ENCODE measurements around the gene GPSM3.

GPSM3 gene

DNA sequence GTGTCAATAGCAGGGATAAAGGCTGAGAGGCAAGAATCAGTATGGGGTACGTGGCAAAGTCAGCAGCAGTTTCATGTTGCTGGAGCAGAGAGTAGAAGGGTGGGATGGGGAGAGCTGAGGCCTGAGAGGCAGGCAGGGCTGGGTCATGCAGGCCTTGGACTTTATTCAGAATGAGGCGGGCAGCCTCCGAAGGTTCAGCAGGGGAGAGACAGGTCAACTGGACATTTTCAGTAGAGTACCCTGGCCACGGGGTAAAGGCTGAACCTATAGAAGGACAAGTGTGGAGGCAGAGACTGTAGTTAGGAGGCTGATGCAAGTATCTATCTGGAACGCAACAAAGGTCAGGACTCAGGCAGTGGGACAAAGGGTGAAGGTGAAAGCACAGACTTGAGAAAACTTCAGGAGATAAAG lies 17.8 kb upstream of the GPSM3 start:
- no peak for DNase-seq (ENCODE audit: extremely low read depth, insufficient read length)
- TF ChIP-seq, protein P1, sequence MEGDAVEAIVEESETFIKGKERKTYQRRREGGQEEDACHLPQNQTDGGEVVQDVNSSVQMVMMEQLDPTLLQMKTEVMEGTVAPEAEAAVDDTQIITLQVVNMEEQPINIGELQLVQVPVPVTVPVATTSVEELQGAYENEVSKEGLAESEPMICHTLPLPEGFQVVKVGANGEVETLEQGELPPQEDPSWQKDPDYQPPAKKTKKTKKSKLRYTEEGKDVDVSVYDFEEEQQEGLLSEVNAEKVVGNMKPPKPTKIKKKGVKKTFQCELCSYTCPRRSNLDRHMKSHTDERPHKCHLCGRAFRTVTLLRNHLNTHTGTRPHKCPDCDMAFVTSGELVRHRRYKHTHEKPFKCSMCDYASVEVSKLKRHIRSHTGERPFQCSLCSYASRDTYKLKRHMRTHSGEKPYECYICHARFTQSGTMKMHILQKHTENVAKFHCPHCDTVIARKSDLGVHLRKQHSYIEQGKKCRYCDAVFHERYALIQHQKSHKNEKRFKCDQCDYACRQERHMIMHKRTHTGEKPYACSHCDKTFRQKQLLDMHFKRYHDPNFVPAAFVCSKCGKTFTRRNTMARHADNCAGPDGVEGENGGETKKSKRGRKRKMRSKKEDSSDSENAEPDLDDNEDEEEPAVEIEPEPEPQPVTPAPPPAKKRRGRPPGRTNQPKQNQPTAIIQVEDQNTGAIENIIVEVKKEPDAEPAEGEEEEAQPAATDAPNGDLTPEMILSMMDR (IDR thresholded peaks at IDR 0.05; ENCODE audit: insufficient read depth, low read length, poor library complexity, severe bottlenecking) = no peak
- no peaks in the 10 kb centered on the region for H3K36me3 ChIP-seq (ENCODE audit: control insufficient read depth, insufficient read depth, low read length)
- no peaks in the 10 kb centered on the region; the same call in 1 of the 2 replicates for H3K27me3 ChIP-seq (replicated peaks; ENCODE audit: control insufficient read depth, insufficient read depth, low read length)
- H3K4me3 ChIP-seq (replicated peaks; ENCODE audit: low read depth, low read length) = no peak overlapping the region

DNA sequence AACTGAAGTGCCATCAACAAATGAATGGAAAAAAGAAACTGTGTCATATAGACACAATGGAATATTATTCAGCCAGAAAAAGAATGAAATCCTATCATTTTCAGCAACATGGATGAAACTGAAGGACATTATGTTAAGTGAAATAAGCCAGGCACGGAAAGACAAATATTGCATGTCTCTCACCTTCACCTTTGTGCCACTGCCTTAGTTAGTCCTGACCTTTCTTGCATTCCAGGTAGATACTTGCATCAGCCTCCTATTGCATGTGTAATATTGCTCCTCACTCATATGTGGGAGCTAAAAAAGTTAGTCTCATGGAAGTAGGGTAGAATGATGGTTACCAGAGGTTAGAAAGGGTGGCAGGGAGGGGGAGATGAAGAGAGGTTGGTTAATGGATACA lies 16.6 kb upstream of the GPSM3 start:
- no peaks in the 10 kb centered on the region; the same call in 1 of the 2 replicates for H3K27me3 ChIP-seq (replicated peaks; ENCODE audit: control insufficient read depth, insufficient read depth, low read length)
- H3K36me3 ChIP-seq (ENCODE audit: control insufficient read depth, insufficient read depth, low read length) = no peaks in the 10 kb centered on the region
- TF ChIP-seq, protein P1 (IDR thresholded peaks at IDR 0.05; ENCODE audit: insufficient read depth, low read length, poor library complexity, severe bottlenecking) = no peak
- no peak for DNase-seq (ENCODE audit: extremely low read depth, insufficient read length)
- H3K4me3 ChIP-seq (replicated peaks; ENCODE audit: low read depth, low read length) = no peak overlapping the region

DNA sequence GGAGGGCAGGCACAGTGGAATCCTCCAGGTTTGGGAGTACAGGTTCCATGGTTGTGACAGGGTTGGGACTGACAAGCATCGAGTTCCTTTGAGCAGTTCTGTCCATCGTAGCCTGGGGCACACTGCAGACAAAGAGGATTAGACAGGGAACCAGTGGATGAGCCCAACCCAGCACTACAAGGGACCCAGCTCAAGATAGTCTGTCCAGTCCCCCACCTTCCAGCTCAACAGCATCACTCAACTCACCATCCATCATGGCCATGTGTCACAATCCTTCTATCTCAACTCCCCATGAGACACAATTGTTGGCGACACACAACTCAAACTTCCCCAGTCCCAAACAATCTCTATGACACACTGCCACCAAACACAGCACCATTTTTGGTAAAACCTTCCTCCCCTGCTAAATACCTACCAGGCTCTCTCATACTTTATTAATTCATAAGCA lies 11.8 kb upstream of the GPSM3 start:
- no peak overlapping the region for H3K4me3 ChIP-seq (replicated peaks; ENCODE audit: low read depth, low read length)
- DNase-seq (ENCODE audit: extremely low read depth, insufficient read length) = no peak
- no peaks in the 10 kb centered on the region; the same call in 1 of the 2 replicates for H3K27me3 ChIP-seq (replicated peaks; ENCODE audit: control insufficient read depth, insufficient read depth, low read length)
- TF ChIP-seq, protein P1 (IDR thresholded peaks at IDR 0.05; ENCODE audit: insufficient read depth, low read length, poor library complexity, severe bottlenecking) = no peak
- no peaks in the 10 kb centered on the region for H3K36me3 ChIP-seq (ENCODE audit: control insufficient read depth, insufficient read depth, low read length)

DNA sequence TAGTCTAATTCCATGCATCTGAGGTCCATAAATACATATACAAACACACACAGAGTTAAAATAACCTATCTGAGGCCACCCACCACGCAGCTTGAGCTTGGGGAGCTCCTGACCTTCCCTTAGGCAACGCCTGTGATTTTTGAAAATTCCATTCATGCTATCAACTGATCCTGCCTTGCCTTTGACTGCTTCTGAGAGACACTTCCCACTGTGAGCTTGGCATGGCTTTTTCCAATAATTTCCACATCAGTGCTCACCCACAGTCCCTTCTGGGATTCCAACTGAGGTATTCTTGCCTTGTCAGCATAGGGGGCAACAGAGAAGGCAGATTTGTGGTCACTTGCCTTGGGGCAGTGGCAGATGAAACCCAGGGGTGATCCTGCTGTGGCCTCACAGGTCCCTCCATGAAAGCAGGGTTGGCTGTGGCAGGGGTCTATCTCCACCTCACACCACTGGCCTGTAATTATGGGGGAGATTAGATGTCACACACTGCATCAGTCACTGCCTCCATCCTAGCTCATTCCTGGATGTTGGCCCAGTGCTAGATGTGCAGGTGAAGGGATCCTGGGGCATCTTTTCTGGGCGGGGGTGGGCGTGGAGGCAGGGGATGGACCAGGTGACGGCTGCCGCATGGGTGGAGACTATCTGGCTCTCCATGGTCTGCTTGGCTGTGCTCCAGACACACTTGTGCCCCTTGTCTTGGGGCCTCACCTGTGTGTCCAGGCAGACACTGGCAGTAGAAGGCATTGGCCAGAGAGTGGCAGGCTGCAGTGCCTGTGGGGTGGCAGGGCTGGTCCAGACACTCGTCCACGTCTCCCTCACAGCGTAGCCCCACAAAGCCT lies 11.2 kb upstream of the GPSM3 start:
- Histone ChIP-seq H3K36me3 (ENCODE audit: control insufficient read depth, insufficient read depth, low read length) (no peaks in the 10 kb centered on the region), H3K27me3 (replicated peaks; ENCODE audit: control insufficient read depth, insufficient read depth, low read length) (no peaks in the 10 kb centered on the region; the same call in 1 of the 2 replicates), H3K4me3 (replicated peaks; ENCODE audit: low read depth, low read length) (no peak overlapping the region)
- DNase-seq (ENCODE audit: extremely low read depth, insufficient read length) = no peak
- TF ChIP-seq, protein P1 (IDR thresholded peaks at IDR 0.05; ENCODE audit: insufficient read depth, low read length, poor library complexity, severe bottlenecking) = no peak

DNA sequence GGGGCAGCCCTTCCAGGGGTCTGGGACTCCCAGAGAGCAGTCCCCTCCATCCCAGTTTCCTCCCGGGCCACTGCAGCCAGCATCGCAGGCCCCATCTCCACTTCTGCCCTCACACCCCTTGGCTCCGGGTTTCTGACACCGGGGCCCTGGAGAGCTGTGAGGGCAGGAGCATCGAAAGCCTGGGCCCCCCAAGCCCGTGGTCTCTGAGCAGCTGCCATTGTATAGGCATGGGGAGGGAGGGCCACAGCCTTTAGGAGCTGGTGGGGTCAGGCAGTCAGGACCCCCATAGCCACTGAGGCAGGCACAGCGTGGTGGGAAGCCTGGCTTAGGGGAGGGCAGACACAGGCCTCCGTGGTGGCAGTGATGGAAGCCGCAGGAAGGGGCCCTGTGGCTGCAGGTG lies 9.7 kb upstream of the GPSM3 start:
- Histone ChIP-seq H3K27me3 (replicated peaks; ENCODE audit: control insufficient read depth, insufficient read depth, low read length) (no peaks in the 10 kb centered on the region; the same call in 1 of the 2 replicates), H3K4me3 (replicated peaks; ENCODE audit: low read depth, low read length) (no peak overlapping the region), H3K36me3 (ENCODE audit: control insufficient read depth, insufficient read depth, low read length) (no peaks in the 10 kb centered on the region)
- TF ChIP-seq, protein P1 (IDR thresholded peaks at IDR 0.05; ENCODE audit: insufficient read depth, low read length, poor library complexity, severe bottlenecking) = no peak
- DNase-seq (ENCODE audit: extremely low read depth, insufficient read length) = no peak

All from GM06990 (cell line).